ENCODE data around the gene SAA2. TPM values are rescaled to one million over a fixed set of nuclear protein-coding genes. Genes with fewer than 3 reads are reported as not detected.
"Not testable (repeated sequence)": the region's sequence is repeated elsewhere in the genome, so short reads cannot be mapped to it uniquely, and the experiment has no call there.

The SAA2 gene
- total RNA-seq, 4 donors from 2014 or later = 1.1 to 4.4 TPM; not detected in 2

GRCh38 chr11:18254781-18255361, 6.4 kb upstream of the SAA2 start:
- H3K27me3 ChIP-seq = no peaks in the 10 kb centered on the region
- no peak for DNase-seq
- no peak overlapping the region for H3K4me3 ChIP-seq
- in situ Hi-C loops (cut with MboI; ENCODE audit: low pct_ligation_motif_present in 1 of 4, low pct_unique_long_range_greater_than_20kb in 1 of 4, low sequenced_read_pairs in 3 of 4) (no loop called here), intact Hi-C loops (cut with DNase I; ENCODE audit: low total_unique reads) (no loop called here)
- no peaks in the 10 kb centered on the region for H3K4me1 ChIP-seq
- no peaks in the 10 kb centered on the region for H3K36me3 ChIP-seq
- H3K27ac ChIP-seq = no peak overlapping the region
- no peaks in the 10 kb centered on the region for H3K9me3 ChIP-seq
- no peak for TF ChIP-seq CTCF (IDR thresholded peaks at IDR 0.05)
- TF ChIP-seq EP300 (IDR thresholded peaks at IDR 0.05; ENCODE audit: low read depth) = no peak
- TF ChIP-seq POLR2A (IDR thresholded peaks at IDR 0.05) = no peak
- TF ChIP-seq POLR2AphosphoS5 (IDR thresholded peaks at IDR 0.05) = no peak
- WGBS, 2 donors (ENCODE audit: low coverage in 1 of 2) = 77 to 85% methylated on average over 2 of the region's 2 CpGs

- no peak overlapping the region for H3K27ac ChIP-seq
- no peaks in the 10 kb centered on the region for H3K4me1 ChIP-seq
- no peaks in the 10 kb centered on the region for H3K27me3 ChIP-seq
- no peaks in the 10 kb centered on the region for H3K36me3 ChIP-seq
- DNase-seq = no peak
- H3K4me3 ChIP-seq = no peak overlapping the region
- TF ChIP-seq EP300 (IDR thresholded peaks at IDR 0.05; ENCODE audit: low read depth) (no peak), POLR2A (IDR thresholded peaks at IDR 0.05) (no peak), POLR2AphosphoS5 (IDR thresholded peaks at IDR 0.05) (no peak), CTCF (IDR thresholded peaks at IDR 0.05) (no peak)
- 85 to 90% methylated on average over 8 to 11 of the region's 11 CpGs for WGBS, 2 donors (ENCODE audit: low coverage in 1 of 2)
- no peaks in the 10 kb centered on the region for H3K9me3 ChIP-seq
- intact Hi-C loops (cut with DNase I; ENCODE audit: low total_unique reads) = no loop called here
- in situ Hi-C loops (cut with MboI; ENCODE audit: low pct_ligation_motif_present in 1 of 4, low pct_unique_long_range_greater_than_20kb in 1 of 4, low sequenced_read_pairs in 3 of 4) = no loop called here
Measured at GRCh38 chr11:18253778-18254338, 5.4 kb upstream of the SAA2 start.

- Histone ChIP-seq H3K9me3 (no peaks in the 10 kb centered on the region), H3K4me3 (no peak overlapping the region), H3K27ac (no peak overlapping the region), H3K4me1 (no peaks in the 10 kb centered on the region), H3K27me3 (no peaks in the 10 kb centered on the region), H3K36me3 (no peaks in the 10 kb centered on the region)
- no peak for TF ChIP-seq EP300 (IDR thresholded peaks at IDR 0.05; ENCODE audit: low read depth)
- no peak for TF ChIP-seq POLR2A (IDR thresholded peaks at IDR 0.05)
- no peak for TF ChIP-seq POLR2AphosphoS5 (IDR thresholded peaks at IDR 0.05)
- TF ChIP-seq CTCF (IDR thresholded peaks at IDR 0.05) = no peak
- DNase-seq = no peak
- intact Hi-C loops (cut with DNase I; ENCODE audit: low total_unique reads) = no loop called here
- WGBS, 2 donors (ENCODE audit: low coverage in 1 of 2) = 80 to 83% methylated on average over 3 of the region's 3 CpGs
- in situ Hi-C loops (cut with MboI; ENCODE audit: low pct_ligation_motif_present in 1 of 4, low pct_unique_long_range_greater_than_20kb in 1 of 4, low sequenced_read_pairs in 3 of 4) = no loop called here
Measured at GRCh38 chr11:18253233-18253632, 4.8 kb upstream of the SAA2 start.

GRCh38 chr11:18247191-18247581, 1.3 kb downstream of the SAA2 start:
- H3K4me3 ChIP-seq; H3K9me3 ChIP-seq; DNase-seq; in situ Hi-C loops (cut with MboI; ENCODE audit: low pct_ligation_motif_present in 1 of 4, low pct_unique_long_range_greater_than_20kb in 1 of 4, low sequenced_read_pairs in 3 of 4); H3K36me3 ChIP-seq; H3K4me1 ChIP-seq; intact Hi-C loops (cut with DNase I; ENCODE audit: low total_unique reads); H3K27me3 ChIP-seq: not testable (repeated sequence)
- 66% methylated on average over 4 of the region's 6 CpGs; no CpG with 5 or more reads in 1 of the 2 donors for WGBS, 2 donors (ENCODE audit: low coverage in 1 of 2)
- peak overlapping the region in 1 of 4 donors; percentile 34 for H3K27ac ChIP-seq

- intact Hi-C loops (cut with DNase I; ENCODE audit: low total_unique reads); H3K36me3 ChIP-seq; in situ Hi-C loops (cut with MboI; ENCODE audit: low pct_ligation_motif_present in 1 of 4, low pct_unique_long_range_greater_than_20kb in 1 of 4, low sequenced_read_pairs in 3 of 4); H3K27me3 ChIP-seq; H3K4me1 ChIP-seq; DNase-seq; H3K9me3 ChIP-seq: not testable (repeated sequence)
- H3K4me3 ChIP-seq = peak overlapping the region in 1 of 4 donors; percentile 12
- WGBS, 2 donors (ENCODE audit: low coverage in 1 of 2) = 52 to 80% methylated on average over 3 to 11 of the region's 11 CpGs
- peak overlapping the region in 2 of 4 donors; percentile 44 to 65 for H3K27ac ChIP-seq
Measured at GRCh38 chr11:18246379-18247190, 1.9 kb downstream of the SAA2 start.

All from transverse colon (tissue), 4 donors.